Measurements from ENCODE around the gene TIRAP.
A peak's percentile ranks its signal among the peaks of the same experiment; 100 is the strongest.

The TIRAP gene

GRCh38 chr11:126268708-126269579 lies 13.9 kb upstream of the TIRAP start, which contains the start of the genes FOXRED1 and SRPRA:
FOXRED1 (plus strand) TSS chr11:126269154; CDS start chr11:126269207, 53 bp downstream.
SRPRA (minus strand) TSS chr11:126268895; CDS start chr11:126268804, 91 bp downstream.
- peak; percentile 100 for DNase-seq (ENCODE audit: low spot score)
- peak within 1 kb of the TSS; percentile 68 to 90 for H3K27ac ChIP-seq
- no peak for TF ChIP-seq CTCF (IDR thresholded peaks at IDR 0.05)

GRCh38 chr11:126277322-126277721 lies 5.6 kb upstream of the TIRAP start:
- no peak for TF ChIP-seq CTCF (IDR thresholded peaks at IDR 0.05)
- H3K4me3 ChIP-seq = no peak overlapping the region
- H3K27ac ChIP-seq = no peak overlapping the region
- no peak for DNase-seq (ENCODE audit: low spot score)

More at GRCh38 chr11:126268708-126269579, 13.9 kb upstream of the TIRAP start, which contains the start of the genes FOXRED1 and SRPRA:
- peak within 1 kb of the TSS; percentile 82 for H3K4me3 ChIP-seq

GRCh38 chr11:126277780-126278179 lies 5.1 kb upstream of the TIRAP start:
- no peak overlapping the region for H3K4me3 ChIP-seq
- no peak for TF ChIP-seq CTCF (IDR thresholded peaks at IDR 0.05)
- DNase-seq (ENCODE audit: low spot score) = no peak
- no peak overlapping the region for H3K27ac ChIP-seq

GRCh38 chr11:126279191-126279590 lies 3.7 kb upstream of the TIRAP start:
- no peak overlapping the region for H3K27ac ChIP-seq
- DNase-seq (ENCODE audit: low spot score) = no peak
- no peak for TF ChIP-seq CTCF (IDR thresholded peaks at IDR 0.05)
- no peak overlapping the region for H3K4me3 ChIP-seq

- H3K4me3 ChIP-seq = no peak overlapping the region
- TF ChIP-seq CTCF (IDR thresholded peaks at IDR 0.05) = no peak
- no peak for DNase-seq (ENCODE audit: low spot score)
- H3K27ac ChIP-seq = peak overlapping the region in 1 of 2 donors; percentile 38
These were observed 2.3 kb upstream of the TIRAP start for GRCh38 chr11:126280595-126280994.

GRCh38 chr11:126281245-126281644 lies 1.6 kb upstream of the TIRAP start:
- Histone ChIP-seq H3K4me3 (no peak overlapping the region), H3K27ac (no peak overlapping the region)
- no peak for DNase-seq (ENCODE audit: low spot score)
- no peak for TF ChIP-seq CTCF (IDR thresholded peaks at IDR 0.05)
